Measurements from ENCODE around the gene TESPA1.
"Not testable (repeated sequence)": the region's sequence is repeated elsewhere in the genome, so short reads cannot be mapped to it uniquely, and the experiment has no call there.

Gene TESPA1

GRCh38 chr12:54984658-54985376, at the start of gene TESPA1:
Gene TESPA1, minus strand, starts transcription at chr12:54984762. Its CDS starts 10,200 bp downstream, at chr12:54974562.
- DNase-seq (ENCODE audit: low read depth): no peak

GRCh38 chr12:55034218-55034617, 49.7 kb upstream of the TESPA1 start:
- no peak for DNase-seq (ENCODE audit: low read depth)

- DNase-seq (ENCODE audit: low read depth): no peak
These were observed 40.9 kb upstream of the TESPA1 start for GRCh38 chr12:55025508-55025907.

- DNase-seq (ENCODE audit: low read depth): no peak
These were observed 40.0 kb upstream of the TESPA1 start for GRCh38 chr12:55024575-55024974.

GRCh38 chr12:55019784-55020183, 35.2 kb upstream of the TESPA1 start, which contains the start of gene NEUROD4:
Gene NEUROD4, plus strand, starts transcription at chr12:55019974. Its CDS starts 6,466 bp downstream, at chr12:55026440.
- no peak for DNase-seq (ENCODE audit: low read depth)

GRCh38 chr12:55017416-55017925, 32.9 kb upstream of the TESPA1 start:
- DNase-seq (ENCODE audit: low read depth): no peak

- DNase-seq (ENCODE audit: low read depth): no peak
These were observed 24.5 kb upstream of the TESPA1 start for GRCh38 chr12:55008944-55009585.

- no peak for DNase-seq (ENCODE audit: low read depth)
These were observed 17.8 kb upstream of the TESPA1 start for GRCh38 chr12:55002355-55002754.

GRCh38 chr12:55001198-55001868, 16.8 kb upstream of the TESPA1 start:
- no peak for DNase-seq (ENCODE audit: low read depth)

GRCh38 chr12:54998958-54999510, 14.5 kb upstream of the TESPA1 start:
- no peak for DNase-seq (ENCODE audit: low read depth)

- DNase-seq (ENCODE audit: low read depth): no peak
These were observed 13.5 kb upstream of the TESPA1 start for GRCh38 chr12:54997929-54998522.

- no peak for DNase-seq (ENCODE audit: low read depth)
These were observed 11.6 kb upstream of the TESPA1 start for GRCh38 chr12:54996205-54996604.

GRCh38 chr12:54993181-54993835, 8.7 kb upstream of the TESPA1 start:
- DNase-seq (ENCODE audit: low read depth): peak; percentile 28

- DNase-seq (ENCODE audit: low read depth): no peak
These were observed 7.4 kb upstream of the TESPA1 start for GRCh38 chr12:54991991-54992375.

- DNase-seq (ENCODE audit: low read depth): no peak
These were observed 6.8 kb upstream of the TESPA1 start for GRCh38 chr12:54991161-54991990.

GRCh38 chr12:54989829-54990228, 5.3 kb upstream of the TESPA1 start:
- no peak for DNase-seq (ENCODE audit: low read depth)

GRCh38 chr12:54988402-54989054, 4.0 kb upstream of the TESPA1 start:
- no peak for DNase-seq (ENCODE audit: low read depth)

GRCh38 chr12:54987611-54988231, 3.2 kb upstream of the TESPA1 start:
- no peak for DNase-seq (ENCODE audit: low read depth)

- DNase-seq (ENCODE audit: low read depth): not testable (repeated sequence)
These were observed 2.2 kb upstream of the TESPA1 start for GRCh38 chr12:54986773-54987172.

Data from HS-5 (cell line).